Kidney (tissue), 14 donors: Measurements from ENCODE around the gene COL23A1. TPM values are rescaled to one million over a fixed set of nuclear protein-coding genes. Genes with fewer than 3 reads are reported as not detected.

Experiments
- DNase-seq, 5 donors: peaks; one replicate each; pipeline ENCODE4 v3.0.0-alpha.2; 2013 to 2020
- FAIRE-seq: peaks from 2 replicates; lab custom pipeline; 2012; peaks lifted over from hg19 to GRCh38; lab: Jason Lieb, UNC
- H3K27ac ChIP-seq, 2 donors: one replicate each; pipeline ENCODE4 v1.7.0; 2013; ENCODE audit warnings: low read depth in 2 of 2, low read length in 2 of 2, inconsistent platforms in 1 of 2
- H3K27me3 ChIP-seq: one replicate; pipeline ENCODE4 v1.7.1; 2013; ENCODE audit warnings: low read length, inconsistent platforms; ENCODE audit not compliant: control insufficient read depth, insufficient read depth
- H3K36me3 ChIP-seq, 3 donors: one replicate each; pipeline versions ENCODE4 v1.7.0 to v1.7.1; 2013; ENCODE audit warnings: low read length in 3 of 3, control low read depth in 1 of 3, inconsistent platforms in 1 of 3; ENCODE audit not compliant: insufficient read depth in 3 of 3, control insufficient read depth in 2 of 3
- H3K4me1 ChIP-seq, 3 donors: one replicate each; pipeline versions ENCODE4 v1.7.0 to v1.7.1; 2013; ENCODE audit warnings: low read length in 3 of 3, inconsistent platforms in 1 of 3, low read depth in 1 of 3; ENCODE audit not compliant: control insufficient read depth in 2 of 3, insufficient read depth in 2 of 3
- H3K4me3 ChIP-seq, 3 donors: one replicate each; pipeline versions ENCODE4 v1.7.0 to v1.8.1; 2013; ENCODE audit warnings: low read length in 3 of 3, control low read depth in 1 of 3, inconsistent platforms in 1 of 3
- H3K9ac ChIP-seq, 3 donors: one replicate each; pipeline versions ENCODE4 v1.7.0 to v1.7.1; 2013; ENCODE audit warnings: low read length in 3 of 3, control low read depth in 1 of 3, inconsistent platforms in 1 of 3
- H3K9me3 ChIP-seq, 3 donors: one replicate each; pipeline versions ENCODE4 v1.7.0 to v1.7.1; 2013; ENCODE audit warnings: low read length in 3 of 3, control low read depth in 1 of 3, inconsistent platforms in 1 of 3; ENCODE audit not compliant: control insufficient read depth in 2 of 3, insufficient read depth in 1 of 3
- intact Hi-C: fragments of 100-400 bp; cut with DNase I; formaldehyde crosslinking; loops from one replicate; pipeline ENCODE4 v1.11.1; 2022
- polyA plus RNA-seq: library from polyadenylated mRNA; stranded (reverse); fragments of 350-450 nt; fragmentation: Illumina TruSeq; extraction: RNeasy Lipid Tissue Mini Kit (QIAGEN cat#74804); gene quantifications from one replicate; pipeline ENCODE4 v1.2.3, GENCODE V29; 2014; ENCODE audit warnings: low read depth, low replicate concordance; ENCODE audit not compliant: insufficient read depth
- total RNA-seq: library from RNA; stranded (reverse); fragmentation: NEBNext Ultra II Directional; extraction: Animal tissue kit (Norgen Biotek cat#: 25700); gene quantifications from one replicate; pipeline ENCODE4 v1.2.1, GENCODE V29; 2021
- TF ChIP-seq, protein P1 (sequence below): IDR thresholded peaks from 3 replicates; pipeline ENCODE4 v1.5.1; 2012; ENCODE audit warnings: mild to moderate bottlenecking, moderate library complexity, borderline replicate concordance; ENCODE audit not compliant: insufficient read depth; ENCODE audit errors: extremely low read depth
- donor health status: control.
- donor health status: control.
- donor health status: control.
- donor health status: control.
- donor health status: control.
- donor health status: DM: yes; HTN: yes; CAD: no.
- donor health status: Normal renal cell carcinoma (clear cell type).

Gene COL23A1
- total and polyA plus RNA-seq, 2 donors from 2014 or later: 4.1 to 8.7 TPM

DNA sequence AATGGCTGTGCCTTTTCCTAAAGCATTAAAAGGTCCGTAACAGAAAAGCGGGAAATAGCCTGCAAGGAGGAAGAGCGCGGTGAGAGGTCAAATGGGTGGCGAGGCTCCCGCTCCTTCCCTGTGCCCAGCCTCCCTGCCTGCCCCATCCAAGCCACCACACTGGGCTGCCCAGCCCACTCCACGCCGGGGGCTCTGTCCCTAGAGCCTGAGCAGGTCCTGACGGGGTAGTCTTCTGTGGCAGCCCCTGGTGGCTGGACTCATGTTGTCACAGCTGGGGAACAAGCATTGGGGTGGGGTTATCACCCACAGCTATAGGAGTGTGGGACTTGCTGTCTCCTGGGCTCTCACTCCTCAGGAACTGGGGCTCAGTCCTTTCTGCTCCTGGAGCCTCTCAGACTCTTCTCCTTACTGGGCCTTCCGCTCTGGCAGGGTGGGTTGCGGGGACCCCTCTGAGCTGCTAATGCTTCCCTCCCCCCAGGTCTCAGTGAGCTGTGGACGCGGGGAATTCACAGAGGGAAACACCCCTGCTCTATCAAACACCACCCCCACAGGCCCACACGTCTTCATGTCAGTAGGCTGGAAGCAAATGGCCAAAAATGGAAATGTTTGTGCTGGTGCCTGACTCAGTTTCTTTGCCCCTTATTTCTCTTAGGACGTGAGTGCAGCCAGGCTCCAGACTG is 205.2 kb downstream of the COL23A1 start:
- H3K4me3 ChIP-seq: no peak overlapping the region
- DNase-seq: peak in 2 of 5 donors; percentile 36 to 49
- FAIRE-seq: no peak
- no peaks in the 10 kb centered on the region for H3K27me3 ChIP-seq
- H3K36me3 ChIP-seq: no peaks in the 10 kb centered on the region
- no peaks in the 10 kb centered on the region for H3K4me1 ChIP-seq
- TF ChIP-seq, protein P1, sequence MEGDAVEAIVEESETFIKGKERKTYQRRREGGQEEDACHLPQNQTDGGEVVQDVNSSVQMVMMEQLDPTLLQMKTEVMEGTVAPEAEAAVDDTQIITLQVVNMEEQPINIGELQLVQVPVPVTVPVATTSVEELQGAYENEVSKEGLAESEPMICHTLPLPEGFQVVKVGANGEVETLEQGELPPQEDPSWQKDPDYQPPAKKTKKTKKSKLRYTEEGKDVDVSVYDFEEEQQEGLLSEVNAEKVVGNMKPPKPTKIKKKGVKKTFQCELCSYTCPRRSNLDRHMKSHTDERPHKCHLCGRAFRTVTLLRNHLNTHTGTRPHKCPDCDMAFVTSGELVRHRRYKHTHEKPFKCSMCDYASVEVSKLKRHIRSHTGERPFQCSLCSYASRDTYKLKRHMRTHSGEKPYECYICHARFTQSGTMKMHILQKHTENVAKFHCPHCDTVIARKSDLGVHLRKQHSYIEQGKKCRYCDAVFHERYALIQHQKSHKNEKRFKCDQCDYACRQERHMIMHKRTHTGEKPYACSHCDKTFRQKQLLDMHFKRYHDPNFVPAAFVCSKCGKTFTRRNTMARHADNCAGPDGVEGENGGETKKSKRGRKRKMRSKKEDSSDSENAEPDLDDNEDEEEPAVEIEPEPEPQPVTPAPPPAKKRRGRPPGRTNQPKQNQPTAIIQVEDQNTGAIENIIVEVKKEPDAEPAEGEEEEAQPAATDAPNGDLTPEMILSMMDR: no peak
- no peak overlapping the region for H3K27ac ChIP-seq
- H3K9me3 ChIP-seq: no peaks in the 10 kb centered on the region
- H3K9ac ChIP-seq: no peak overlapping the region
- intact Hi-C loops: no loop called here

DNA sequence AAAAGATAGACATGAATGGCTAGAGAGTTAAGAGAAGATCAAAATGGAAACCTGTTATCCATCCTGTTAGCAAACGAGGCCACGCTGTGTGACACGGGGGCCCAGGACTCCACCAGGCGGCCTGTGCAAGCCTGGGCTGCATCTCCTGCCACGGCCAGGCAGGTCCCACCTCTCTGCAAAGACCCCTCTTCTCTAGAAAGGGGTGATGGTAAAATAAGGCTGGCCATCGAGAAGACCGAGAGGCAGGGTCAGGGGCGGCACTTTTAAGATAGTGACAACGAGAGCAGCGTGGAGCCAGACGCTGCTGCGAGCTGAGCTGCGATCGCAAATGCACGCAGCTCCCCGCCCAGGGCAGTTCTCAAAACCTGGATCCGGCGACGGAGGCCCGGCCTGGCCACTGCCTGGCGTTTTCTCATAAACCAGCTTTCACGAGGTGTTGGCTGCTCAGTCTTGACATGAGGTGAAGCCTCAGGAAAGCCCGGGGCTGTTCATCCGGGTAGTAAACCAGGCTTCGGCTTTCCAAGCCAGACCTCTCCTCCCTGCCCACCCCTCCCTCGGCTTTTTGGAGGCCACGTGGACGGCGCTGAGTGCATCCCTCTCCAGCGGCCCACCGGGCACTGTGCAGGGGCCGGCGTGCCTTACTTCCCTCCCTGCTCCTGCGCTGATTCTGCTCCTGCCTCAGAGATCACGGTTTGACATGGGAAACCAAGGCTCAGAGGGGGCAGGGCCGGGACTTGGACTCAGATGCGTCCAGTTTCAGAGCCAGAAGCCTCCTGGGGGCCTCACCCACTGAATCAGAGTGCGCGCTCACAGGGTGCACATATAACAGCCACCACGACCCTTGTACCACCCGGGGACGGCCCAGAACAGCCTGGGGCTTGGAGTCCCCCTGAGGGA is 206.0 kb downstream of the COL23A1 start:
- Histone ChIP-seq H3K36me3 (no peaks in the 10 kb centered on the region), H3K27ac (no peak overlapping the region), H3K27me3 (no peaks in the 10 kb centered on the region), H3K9ac (no peak overlapping the region), H3K4me3 (no peak overlapping the region), H3K4me1 (no peaks in the 10 kb centered on the region), H3K9me3 (no peaks in the 10 kb centered on the region)
- DNase-seq: peak; percentile 43 to 71 (median 67)
- intact Hi-C loops: no loop called here
- TF ChIP-seq, protein P1: no peak
- no peak for FAIRE-seq

DNA sequence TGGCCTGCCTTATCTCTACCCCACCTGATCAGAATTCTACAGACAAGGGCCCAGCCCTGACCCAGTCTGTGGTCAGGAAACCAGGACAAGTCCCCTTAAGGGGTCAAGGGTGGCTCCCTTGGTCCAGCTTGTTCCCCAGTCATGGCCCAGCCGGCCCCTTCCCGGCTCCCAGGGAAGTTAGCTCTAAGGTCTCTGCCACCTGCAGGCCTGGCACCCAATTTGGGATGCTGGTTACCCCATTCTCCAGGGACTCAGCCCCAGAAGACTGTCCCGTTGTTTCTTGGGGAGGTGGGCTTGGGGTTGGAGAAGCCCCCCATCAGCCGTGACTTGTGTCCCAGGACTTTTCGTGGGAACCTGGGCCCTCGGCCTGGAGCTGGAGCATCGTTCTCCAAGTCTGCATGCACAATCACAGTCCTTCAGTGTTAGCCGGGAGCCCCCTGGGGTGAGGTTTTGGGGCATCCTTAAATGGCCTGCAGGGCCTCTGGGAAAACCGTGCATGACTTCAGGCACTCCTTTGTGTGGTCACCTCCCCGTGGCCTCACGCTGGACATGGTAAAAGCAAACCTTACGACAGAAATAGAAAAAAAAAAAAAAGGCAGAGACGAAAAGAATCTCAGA is 206.8 kb downstream of the COL23A1 start:
- FAIRE-seq (no peak), DNase-seq (peak in 1 of 5 donors; percentile 57)
- Histone ChIP-seq H3K36me3 (no peaks in the 10 kb centered on the region), H3K27me3 (no peaks in the 10 kb centered on the region), H3K4me3 (no peak overlapping the region), H3K9ac (no peak overlapping the region), H3K27ac (no peak overlapping the region), H3K9me3 (no peaks in the 10 kb centered on the region), H3K4me1 (no peaks in the 10 kb centered on the region)
- intact Hi-C loops: no loop called here
- TF ChIP-seq, protein P1: no peak
